Kidney epithelial cell (primary cell): ENCODE measurements around the gene PDE2A. TPM values are rescaled to one million over a fixed set of nuclear protein-coding genes. Genes with fewer than 3 reads are reported as not detected.

Source experiments
- DNase-seq: peaks from one replicate; pipeline ENCODE4 v3.0.0-alpha.2; 2010; ENCODE audit warnings: low read depth
- H3K27me3 ChIP-seq: 2 replicates; pipeline ENCODE4 v1.6.0; 2011; ENCODE audit warnings: low read length; ENCODE audit not compliant: control insufficient read depth, insufficient read depth
- H3K36me3 ChIP-seq: 2 replicates; pipeline ENCODE4 v1.5.1; 2011; ENCODE audit warnings: low read length; ENCODE audit not compliant: control insufficient read depth, insufficient read depth
- H3K4me3 ChIP-seq: 2 replicates; pipeline ENCODE4 v1.5.1; 2011; ENCODE audit warnings: low read depth, mild to moderate bottlenecking, control low read depth, low read length
- CTCF ChIP-seq: IDR thresholded peaks from 2 replicates; pipeline ENCODE4 v1.5.1; 2011; ENCODE audit warnings: mild to moderate bottlenecking, moderate library complexity, low read length, control low read depth, inconsistent platforms; ENCODE audit not compliant: insufficient read depth, poor library complexity, severe bottlenecking
- total RNA-seq: library from RNA; depleted of rRNA; stranded (reverse); fragments of >200 nt; gene quantifications from 2 replicates; pipeline ENCODE4 v1.2.3, GENCODE V29; 2015

PDE2A gene
- total RNA-seq, 1 donor from 2014 or later, result 4.3 TPM

DNA sequence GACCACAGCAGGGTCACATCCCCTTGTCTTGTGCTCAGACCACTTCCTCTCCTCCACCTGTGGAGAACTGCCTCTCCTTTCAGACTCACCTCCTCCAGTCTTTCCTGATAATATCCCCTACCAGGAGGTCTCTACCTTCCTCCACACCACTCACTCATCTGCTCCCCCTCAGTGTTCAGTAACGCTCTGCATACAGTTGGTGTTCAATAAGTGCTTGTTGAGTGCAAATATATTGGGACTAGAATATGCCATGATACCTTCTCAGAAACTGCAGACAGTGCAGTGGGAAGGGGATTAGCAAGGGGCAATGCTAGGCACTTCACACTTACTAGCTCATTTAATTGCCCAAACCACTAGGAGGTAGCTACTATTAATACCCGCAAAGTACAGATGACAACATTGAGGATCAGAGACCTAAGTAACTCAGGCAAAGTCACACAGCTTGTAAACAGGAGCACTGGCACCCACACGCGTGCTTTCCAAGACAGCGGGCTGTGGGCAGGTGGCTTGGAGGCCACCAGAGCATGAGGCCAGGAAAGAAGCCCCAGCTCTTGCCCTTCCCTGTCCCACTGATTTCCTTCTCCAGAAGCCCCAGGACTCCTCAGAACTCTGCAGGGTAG is 8.1 kb upstream of the PDE2A start:
- DNase-seq, result no peak
- Histone ChIP-seq H3K36me3 (no peaks in the 10 kb centered on the region), H3K27me3 (peaks cover 41% of the 10 kb centered on the region), H3K4me3 (no peak overlapping the region)
- no peak for TF ChIP-seq CTCF

DNA sequence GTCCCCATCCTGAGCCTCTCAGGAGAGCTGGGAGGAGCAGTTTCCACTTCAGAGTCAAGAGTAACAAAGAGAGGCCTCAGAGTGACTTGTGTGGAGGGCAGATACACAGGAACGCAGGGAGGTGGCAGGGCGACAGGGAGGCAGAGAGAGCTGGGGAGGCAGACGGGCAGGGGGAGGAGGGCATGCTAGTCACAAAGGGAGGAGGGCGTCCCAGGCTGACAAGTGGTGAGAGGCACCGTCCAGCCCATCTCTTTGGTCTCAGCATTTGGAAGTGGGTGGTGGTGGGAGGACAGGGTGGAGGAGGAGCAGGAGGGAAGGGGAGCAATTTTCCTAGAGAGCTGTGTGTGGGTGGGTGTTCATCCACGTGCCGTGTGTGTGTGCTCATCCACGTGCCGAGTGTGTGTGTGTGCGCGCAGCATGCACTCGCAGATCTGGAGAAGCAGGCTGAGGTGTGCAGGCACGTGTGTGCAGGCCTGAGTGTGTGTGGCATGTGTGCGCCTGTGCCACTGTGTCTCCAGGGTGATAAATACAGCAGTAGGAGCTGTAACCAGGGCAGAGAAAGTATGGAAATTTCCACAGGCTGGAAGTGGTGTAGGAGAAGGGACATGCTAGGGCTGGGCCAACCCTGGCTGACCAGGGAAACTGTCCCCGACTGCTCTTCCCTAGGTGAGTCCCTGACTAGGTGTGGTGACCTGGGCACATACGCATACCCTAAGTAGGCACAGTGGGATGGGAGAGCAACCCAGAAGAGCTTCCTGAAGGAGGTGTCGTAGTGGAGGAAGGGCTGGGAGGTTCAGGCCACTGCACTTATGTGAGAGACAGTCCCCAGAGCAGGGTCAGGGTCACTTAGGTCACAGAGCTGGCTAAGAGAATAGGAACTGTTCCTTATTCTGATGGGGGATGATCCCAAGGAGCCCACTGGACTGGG is 7.3 kb upstream of the PDE2A start:
- TF ChIP-seq CTCF, result no peak
- H3K36me3 ChIP-seq, result no peaks in the 10 kb centered on the region
- DNase-seq, result no peak
- H3K4me3 ChIP-seq, result no peak overlapping the region
- peaks cover 50% of the 10 kb centered on the region for H3K27me3 ChIP-seq

GRCh38 chr11:72680624-72681158 is 6.5 kb upstream of the PDE2A start:
- TF ChIP-seq CTCF, result no peak
- Histone ChIP-seq H3K27me3 (peaks cover 58% of the 10 kb centered on the region), H3K36me3 (no peaks in the 10 kb centered on the region), H3K4me3 (no peak overlapping the region)
- no peak for DNase-seq

DNA sequence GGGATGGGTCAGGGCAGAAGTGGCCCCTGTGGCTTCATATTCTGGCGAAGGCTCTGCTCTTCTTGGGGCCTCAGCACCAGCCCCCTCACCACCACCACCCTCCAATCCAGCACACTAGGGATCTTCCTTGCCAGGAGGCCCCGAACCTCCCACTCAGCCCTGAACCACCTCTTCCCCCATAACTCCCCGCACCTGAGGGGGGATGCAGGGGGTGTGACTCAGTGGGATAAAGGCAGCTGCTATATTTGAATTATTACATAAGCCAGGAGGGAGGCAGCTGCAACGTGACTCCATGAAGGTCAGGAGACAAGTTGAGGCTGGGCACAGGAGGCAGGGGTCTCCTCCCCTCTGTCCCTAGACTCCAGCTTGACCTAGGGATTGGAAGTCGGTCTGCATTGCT is 5.6 kb upstream of the PDE2A start:
- Histone ChIP-seq H3K36me3 (no peaks in the 10 kb centered on the region), H3K4me3 (no peak overlapping the region), H3K27me3 (peaks cover 66% of the 10 kb centered on the region)
- DNase-seq, result no peak
- TF ChIP-seq CTCF, result no peak

- DNase-seq, result no peak
- no peak for TF ChIP-seq CTCF
- H3K27me3 ChIP-seq, result peaks cover 80% of the 10 kb centered on the region
- H3K36me3 ChIP-seq, result no peaks in the 10 kb centered on the region
- H3K4me3 ChIP-seq, result no peak overlapping the region
Observed at GRCh38 chr11:72678524-72678923, 4.3 kb upstream of the PDE2A start.
